HG03095 (cell line): ENCODE data around the gene GAPDHS.

Experiments used
- ATAC-seq: cut with Tn5 transposase; IDR thresholded peaks from one replicate; pipeline ENCODE4 v1.9.1; 2021; ENCODE audit warnings: moderate library complexity; ENCODE audit not compliant: unreplicated experiment

Gene GAPDHS

GRCh38 chr19:35556025-35556590 lies 22.9 kb downstream of the GAPDHS start:
- ATAC-seq = no peak

- ATAC-seq = no peak
Measured at GRCh38 chr19:35556846-35557538, 23.7 kb downstream of the GAPDHS start.

GRCh38 chr19:35557539-35558399 lies 24.5 kb downstream of the GAPDHS start:
- no peak for ATAC-seq

- no peak for ATAC-seq
Measured at GRCh38 chr19:35558400-35559280, 25.4 kb downstream of the GAPDHS start.

- no peak for ATAC-seq
Measured at GRCh38 chr19:35559281-35559659, 26.0 kb downstream of the GAPDHS start.

GRCh38 chr19:35559781-35560180 lies 26.5 kb downstream of the GAPDHS start:
- no peak for ATAC-seq

- ATAC-seq = no peak
Measured at GRCh38 chr19:35560271-35560670, 27.0 kb downstream of the GAPDHS start.

- ATAC-seq = no peak
Measured at GRCh38 chr19:35560677-35561076, 27.4 kb downstream of the GAPDHS start.

- no peak for ATAC-seq
Measured at GRCh38 chr19:35561436-35561835, 28.2 kb downstream of the GAPDHS start.

- ATAC-seq = no peak
Measured at GRCh38 chr19:35562336-35562735, 29.1 kb downstream of the GAPDHS start.

GRCh38 chr19:35562776-35563175 lies 29.5 kb downstream of the GAPDHS start:
- ATAC-seq = no peak

- no peak for ATAC-seq
Measured at GRCh38 chr19:35563207-35563829, 30.1 kb downstream of the GAPDHS start, which contains the start of gene ATP4A. Gene ATP4A, minus strand, starts transcription at chr19:35563658. Its CDS starts 29 bp downstream, at chr19:35563629.

- ATAC-seq = no peak
Measured at GRCh38 chr19:35565016-35565856, 32.0 kb downstream of the GAPDHS start.

- no peak for ATAC-seq
Measured at GRCh38 chr19:35566738-35567137, 33.5 kb downstream of the GAPDHS start.

- no peak for ATAC-seq
Measured at GRCh38 chr19:35569281-35569781, 36.1 kb downstream of the GAPDHS start.

GRCh38 chr19:35571406-35571965 lies 38.2 kb downstream of the GAPDHS start:
- ATAC-seq = no peak

- ATAC-seq = no peak
Measured at GRCh38 chr19:35577918-35578317, 44.7 kb downstream of the GAPDHS start.

GRCh38 chr19:35578707-35579106 lies 45.5 kb downstream of the GAPDHS start:
- ATAC-seq = no peak

GRCh38 chr19:35582760-35583159 lies 49.5 kb downstream of the GAPDHS start:
- ATAC-seq = no peak
